GM23248 (cell line): ENCODE measurements around the gene APMAP.

Source experiments
- EZH2 ChIP-seq: fragments of 200-600 bp; sonication (generic); IDR thresholded peaks from 2 replicates; pipeline ENCODE4 v1.6.1; 2018; ENCODE audit warnings: antibody characterized with exemption, mild to moderate bottlenecking; ENCODE audit not compliant: insufficient read depth, poor library complexity, severe bottlenecking
- EZH2phosphoT487 ChIP-seq: fragments of 200-600 bp; sonication (generic); IDR thresholded peaks from 2 replicates; pipeline ENCODE4 v1.6.1; 2018; ENCODE audit warnings: antibody characterized with exemption, moderate library complexity, mild to moderate bottlenecking, low read depth; ENCODE audit not compliant: insufficient read depth

DNA sequence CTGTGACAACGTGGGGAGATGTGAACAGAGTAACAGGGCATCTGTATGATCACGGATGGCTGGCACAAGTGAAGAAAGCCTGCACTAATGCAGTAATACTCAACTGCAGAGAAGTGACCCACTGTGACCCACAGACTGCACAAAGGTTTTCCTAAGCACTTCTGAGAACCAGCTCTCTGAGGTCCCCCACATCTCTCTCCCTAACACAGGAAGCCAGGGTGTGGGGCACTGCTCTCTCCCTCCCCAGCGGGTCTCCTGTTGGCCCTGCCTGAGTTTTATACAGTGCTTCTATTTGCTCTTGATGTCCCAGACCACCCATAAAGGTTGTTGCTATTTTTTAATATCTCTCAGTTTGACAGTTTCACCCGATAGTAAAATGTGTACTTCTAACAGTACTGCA is 11.3 kb downstream of the APMAP start:
- TF ChIP-seq EZH2 = no peak
- TF ChIP-seq EZH2phosphoT487 = no peak
